ENCODE data around the gene PPM1F.
"Not testable (repeated sequence)": the region's sequence is repeated elsewhere in the genome, so short reads cannot be mapped to it uniquely, and the experiment has no call there.

The PPM1F gene

GRCh38 chr22:21917959-21918261, 34.7 kb downstream of the PPM1F start:
- DNase-seq, result no peak

GRCh38 chr22:21917181-21917958, 35.3 kb downstream of the PPM1F start:
- no peak for DNase-seq

- no peak for DNase-seq
Observed at GRCh38 chr22:21916309-21916918, 36.2 kb downstream of the PPM1F start.

GRCh38 chr22:21915624-21916308, 36.9 kb downstream of the PPM1F start:
- DNase-seq, result no peak

- not testable (repeated sequence) for DNase-seq
Observed at GRCh38 chr22:21914033-21914642, 38.5 kb downstream of the PPM1F start.

DNA sequence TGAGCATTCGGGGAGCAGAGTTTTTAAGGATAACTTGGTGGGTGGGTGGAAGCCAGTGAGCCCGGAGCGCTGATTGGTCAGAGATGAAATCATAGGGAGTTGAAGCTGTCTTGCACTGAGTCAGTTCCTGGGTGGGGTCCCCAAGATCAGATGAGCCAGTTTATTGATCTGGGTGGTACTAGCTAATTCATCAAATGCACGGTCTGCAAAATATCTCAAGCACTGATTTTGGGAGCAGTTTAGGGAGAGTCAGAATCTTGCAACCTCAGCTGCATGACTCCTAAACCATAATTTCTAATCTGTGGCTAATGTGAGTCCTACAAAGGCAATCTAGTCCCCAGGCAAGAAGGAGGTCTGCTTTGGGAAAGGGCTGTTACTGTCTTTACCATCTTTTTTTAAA, 42.3 kb downstream of the PPM1F start:
- not testable (repeated sequence) for DNase-seq

- no peak for DNase-seq
Observed at GRCh38 chr22:21909871-21910270, 42.8 kb downstream of the PPM1F start.

DNA sequence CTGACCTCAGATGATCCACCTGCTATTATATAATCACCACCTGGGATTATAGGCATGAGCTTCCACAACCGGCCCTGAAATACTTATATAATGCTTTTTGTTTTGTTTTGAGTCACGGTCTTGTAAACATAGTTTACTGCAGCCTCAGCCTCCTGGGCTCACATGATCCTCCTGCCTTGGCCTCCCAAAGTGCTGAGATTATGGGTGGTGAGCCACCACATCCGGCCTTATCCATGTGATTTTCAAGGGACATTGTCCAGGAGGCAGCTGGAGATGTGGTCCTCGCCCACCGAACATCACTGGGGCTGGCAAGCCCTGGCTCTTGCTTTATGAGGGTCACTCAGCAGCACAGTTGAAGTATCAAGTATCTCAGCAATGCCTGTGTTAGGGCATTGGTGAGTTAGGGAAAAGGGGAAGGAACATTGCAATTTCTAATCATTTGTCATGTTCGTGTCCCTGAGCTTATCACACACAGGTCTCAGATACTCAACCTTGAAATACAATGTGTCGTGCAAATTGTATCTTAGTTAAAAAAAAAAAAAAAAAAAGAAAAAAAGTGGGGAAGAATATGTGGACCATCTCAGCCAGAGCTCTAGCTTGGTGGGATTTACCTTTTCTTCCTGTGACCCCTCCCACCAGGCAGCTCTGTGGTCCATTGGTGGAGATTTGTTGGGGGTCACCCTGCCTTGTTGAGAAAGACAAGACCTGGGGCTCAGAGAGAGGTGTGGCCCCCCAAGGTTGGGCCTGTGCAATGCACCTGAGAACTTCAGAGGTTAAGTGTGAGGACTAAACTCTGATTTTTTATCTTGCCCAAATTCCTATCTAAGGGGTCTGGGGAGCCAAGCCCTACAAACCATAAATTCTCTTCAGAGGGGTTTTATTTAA, 44.8 kb downstream of the PPM1F start:
- no peak for DNase-seq

- DNase-seq, result not testable (repeated sequence)
Observed at GRCh38 chr22:21905234-21905633, 47.4 kb downstream of the PPM1F start.

DNA sequence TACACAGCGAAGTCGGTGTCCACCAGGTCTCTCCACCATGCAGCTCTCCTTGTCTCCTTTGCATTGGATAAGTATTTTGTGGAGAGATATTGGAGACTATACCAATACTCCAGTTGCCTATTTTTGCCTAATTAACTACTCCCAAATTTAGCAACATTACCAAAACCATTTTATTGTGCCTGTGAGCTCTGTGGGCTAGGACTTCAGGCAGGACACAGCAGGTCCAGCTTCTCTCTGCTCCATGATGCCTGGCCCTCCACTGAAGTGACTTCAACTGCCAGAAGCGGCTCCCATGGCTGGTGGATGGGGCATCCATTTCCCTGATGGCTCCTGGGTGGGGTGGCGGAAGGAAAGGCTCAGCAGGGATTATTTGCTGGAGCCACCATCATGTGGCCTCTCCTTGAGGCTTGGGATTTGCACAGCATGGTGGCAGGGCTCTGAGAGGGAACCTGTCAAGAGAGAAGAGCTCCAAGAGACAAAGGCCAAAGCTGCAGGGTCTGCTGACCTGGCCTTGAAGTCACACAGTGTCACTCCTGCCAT, 48.3 kb downstream of the PPM1F start:
- DNase-seq, result no peak

DNA sequence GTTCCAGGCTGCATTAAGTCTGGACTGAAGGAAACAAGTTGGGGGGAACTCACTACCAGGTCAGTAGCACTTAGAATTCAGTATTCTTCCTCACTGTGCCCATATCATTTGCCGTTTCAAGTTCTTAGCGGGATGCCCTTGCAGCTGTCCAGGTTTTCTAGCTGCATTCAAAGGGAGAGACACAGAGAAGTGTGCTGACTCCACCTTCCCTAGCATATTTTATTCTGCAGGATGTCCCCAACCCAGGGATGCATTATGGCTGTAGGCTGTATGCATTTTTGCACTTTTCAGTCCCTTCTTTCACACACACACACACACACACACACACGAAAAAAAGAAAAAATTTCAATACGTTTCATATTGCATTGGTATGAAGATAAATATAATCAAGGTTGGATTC, 49.4 kb downstream of the PPM1F start:
- no peak for DNase-seq

DNA sequence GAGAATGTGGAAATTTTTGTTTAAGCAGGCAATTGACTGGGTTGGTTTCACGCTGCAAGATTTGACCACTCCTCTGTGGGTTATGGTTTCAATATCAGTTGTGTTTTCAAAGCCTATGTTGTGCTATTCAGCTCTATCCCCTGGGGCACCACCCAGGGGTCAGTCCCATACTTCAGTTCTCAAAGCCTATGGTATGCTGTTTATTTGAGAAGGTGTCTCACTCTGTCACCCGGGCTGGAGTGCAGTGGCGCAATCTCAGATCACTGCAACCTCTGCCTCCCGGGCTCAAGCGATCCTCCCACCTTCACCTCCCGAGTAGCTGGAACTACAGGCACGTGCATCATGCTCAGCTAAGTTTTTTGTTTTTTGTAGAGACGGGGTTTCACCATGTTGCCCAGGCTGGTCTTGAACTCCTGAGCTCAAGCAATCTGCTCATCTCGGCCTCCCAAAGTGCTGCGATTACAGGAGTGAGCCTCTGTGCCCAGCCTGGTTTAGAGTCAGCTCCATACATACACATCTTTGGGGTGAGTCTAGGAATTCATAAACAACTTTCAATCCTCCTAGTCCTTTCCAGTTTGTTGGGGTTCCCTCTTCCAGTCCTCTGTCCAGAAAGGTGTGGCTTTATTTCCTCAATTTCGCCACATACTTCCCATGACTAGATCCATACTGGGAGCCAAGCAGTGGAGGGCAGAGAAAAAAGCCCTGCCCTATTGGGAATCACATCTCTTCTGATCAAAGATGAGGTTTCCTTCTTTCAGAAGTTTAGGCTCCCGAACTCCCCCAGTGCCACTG, 50.2 kb downstream of the PPM1F start:
- no peak for DNase-seq

DNA sequence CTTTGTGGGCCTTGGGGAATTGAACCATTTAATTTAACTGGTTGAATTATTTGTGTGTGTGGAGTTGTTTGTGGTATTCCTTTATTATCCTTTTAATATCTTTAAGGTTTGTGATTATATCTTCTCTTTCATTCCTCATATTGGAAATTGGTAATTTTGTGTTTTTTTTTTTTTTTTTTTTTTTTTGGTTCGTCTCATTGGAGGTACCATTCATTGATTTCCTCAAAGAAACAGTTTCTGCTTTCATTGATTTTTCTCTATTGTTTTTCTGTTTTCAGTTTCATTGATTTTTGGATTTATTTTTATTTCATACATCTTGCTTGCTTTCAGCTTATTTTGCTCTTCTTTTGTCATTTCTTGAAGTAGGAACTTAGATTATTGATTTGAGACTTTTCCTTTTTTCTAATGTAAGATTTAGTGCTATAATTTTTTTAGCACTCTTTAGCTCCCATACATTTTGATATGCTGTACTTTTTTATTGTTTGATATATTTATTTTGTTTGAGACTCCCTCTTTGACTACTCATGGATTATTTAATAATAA, 54.2 kb downstream of the PPM1F start:
- DNase-seq, result no peak

GRCh38 chr22:21896951-21897513, 55.6 kb downstream of the PPM1F start:
- DNase-seq, result no peak

- DNase-seq, result not testable (repeated sequence)
Observed at GRCh38 chr22:21896275-21896674, 56.4 kb downstream of the PPM1F start.

- no peak for DNase-seq
Observed at GRCh38 chr22:21894799-21895198, 57.8 kb downstream of the PPM1F start.

GRCh38 chr22:21889251-21889990, 63.2 kb downstream of the PPM1F start:
- no peak for DNase-seq

DNA sequence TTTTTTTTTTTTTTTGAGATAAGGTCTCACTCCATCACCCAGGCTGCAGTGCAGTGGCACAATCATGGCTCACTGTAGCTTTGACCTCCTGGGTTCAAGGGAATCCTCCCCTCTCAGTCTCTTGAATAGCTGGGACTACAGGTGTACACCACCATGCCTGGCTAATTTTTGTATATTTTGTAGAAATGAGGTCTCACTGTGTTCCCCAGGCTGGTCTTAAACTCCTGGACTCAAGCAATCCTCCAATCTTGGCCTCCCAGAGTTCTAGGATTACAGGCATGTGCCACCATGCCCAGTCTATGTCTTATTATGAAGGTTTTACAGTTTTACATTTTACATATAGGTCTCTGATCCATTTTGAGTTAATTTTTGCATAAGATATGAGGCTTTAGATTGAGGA, 64.8 kb downstream of the PPM1F start:
- no peak for DNase-seq

DNA sequence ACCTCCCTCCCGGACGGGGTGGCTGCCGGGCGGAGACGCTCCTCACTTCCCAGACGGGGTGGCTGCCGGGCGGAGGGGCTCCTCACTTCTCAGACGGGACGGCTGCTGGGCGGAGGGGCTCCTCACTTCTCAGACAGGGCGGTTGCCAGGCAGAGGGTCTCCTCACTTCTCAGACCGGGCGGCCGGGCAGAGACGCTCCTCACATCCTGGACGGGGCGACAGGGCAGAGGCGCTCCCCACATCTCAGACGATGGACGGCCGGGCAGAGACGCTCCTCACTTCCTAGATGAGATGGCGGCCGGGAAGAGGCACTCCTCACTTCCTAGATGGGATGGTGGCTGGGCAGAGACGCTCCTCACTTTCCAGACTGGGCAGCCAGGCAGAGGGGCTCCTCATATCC, 68.7 kb downstream of the PPM1F start:
- not testable (repeated sequence) for DNase-seq

DNA sequence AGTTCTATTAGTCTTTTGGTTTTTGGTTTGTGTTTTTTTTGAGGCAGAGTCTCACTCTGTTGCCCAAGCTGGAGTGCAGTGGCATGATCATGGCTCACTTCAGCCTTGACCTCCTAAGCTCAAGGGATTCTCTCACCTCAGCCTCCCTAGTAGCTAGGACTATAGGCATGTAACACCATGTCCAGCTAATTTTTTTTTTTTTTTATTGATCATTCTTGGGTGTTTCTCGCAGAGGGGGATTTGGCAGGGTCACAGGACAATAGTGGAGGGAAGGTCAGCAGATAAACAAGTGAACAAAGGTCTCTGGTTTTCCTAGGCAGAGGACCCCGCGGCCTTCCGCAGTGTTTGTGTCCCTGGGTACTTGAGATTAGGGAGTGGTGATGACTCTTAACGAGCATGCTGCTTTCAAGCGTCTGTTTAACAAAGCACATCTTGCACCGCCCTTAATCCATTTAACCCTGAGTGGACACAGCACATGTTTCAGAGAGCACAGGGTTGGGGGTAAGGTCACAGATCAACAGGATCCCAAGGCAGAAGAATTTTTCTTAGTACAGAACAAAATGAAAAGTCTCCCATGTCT, 69.8 kb downstream of the PPM1F start:
- not testable (repeated sequence) for DNase-seq
